Measurements from ENCODE around the gene NTMT1.

Gene NTMT1

DNA sequence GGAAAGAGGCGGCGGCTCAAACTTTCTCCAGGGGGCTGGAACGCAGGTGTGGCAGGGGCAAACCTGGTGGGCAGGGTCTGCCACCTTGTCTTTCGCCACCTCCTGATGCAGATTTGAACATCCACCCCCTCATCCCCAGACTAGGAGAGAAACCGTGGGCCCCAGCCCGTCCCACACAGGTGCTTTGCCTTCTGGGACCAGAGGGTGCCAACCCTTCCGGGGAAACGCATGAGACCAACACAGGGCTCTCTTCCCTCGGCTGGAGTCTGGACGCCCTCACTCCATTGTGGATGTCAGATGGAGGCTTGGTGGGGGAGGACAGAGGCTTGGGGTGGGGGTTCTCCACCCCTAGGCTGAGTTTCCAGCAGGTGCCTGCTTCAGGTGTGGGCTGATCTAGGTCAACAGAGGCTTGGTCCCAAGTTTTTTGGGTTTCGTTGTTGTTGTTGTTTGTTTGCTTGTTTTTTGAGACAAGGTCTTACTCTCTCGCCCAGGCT lies 14.6 kb upstream of the NTMT1 start:
- peak overlapping the region; percentile 88 for H3K27ac ChIP-seq
- TF ChIP-seq ZFX (IDR thresholded peaks at IDR 0.05; ENCODE audit: borderline replicate concordance) = no peak
- TF ChIP-seq, protein P1, sequence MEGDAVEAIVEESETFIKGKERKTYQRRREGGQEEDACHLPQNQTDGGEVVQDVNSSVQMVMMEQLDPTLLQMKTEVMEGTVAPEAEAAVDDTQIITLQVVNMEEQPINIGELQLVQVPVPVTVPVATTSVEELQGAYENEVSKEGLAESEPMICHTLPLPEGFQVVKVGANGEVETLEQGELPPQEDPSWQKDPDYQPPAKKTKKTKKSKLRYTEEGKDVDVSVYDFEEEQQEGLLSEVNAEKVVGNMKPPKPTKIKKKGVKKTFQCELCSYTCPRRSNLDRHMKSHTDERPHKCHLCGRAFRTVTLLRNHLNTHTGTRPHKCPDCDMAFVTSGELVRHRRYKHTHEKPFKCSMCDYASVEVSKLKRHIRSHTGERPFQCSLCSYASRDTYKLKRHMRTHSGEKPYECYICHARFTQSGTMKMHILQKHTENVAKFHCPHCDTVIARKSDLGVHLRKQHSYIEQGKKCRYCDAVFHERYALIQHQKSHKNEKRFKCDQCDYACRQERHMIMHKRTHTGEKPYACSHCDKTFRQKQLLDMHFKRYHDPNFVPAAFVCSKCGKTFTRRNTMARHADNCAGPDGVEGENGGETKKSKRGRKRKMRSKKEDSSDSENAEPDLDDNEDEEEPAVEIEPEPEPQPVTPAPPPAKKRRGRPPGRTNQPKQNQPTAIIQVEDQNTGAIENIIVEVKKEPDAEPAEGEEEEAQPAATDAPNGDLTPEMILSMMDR (IDR thresholded peaks at IDR 0.05) = no peak

DNA sequence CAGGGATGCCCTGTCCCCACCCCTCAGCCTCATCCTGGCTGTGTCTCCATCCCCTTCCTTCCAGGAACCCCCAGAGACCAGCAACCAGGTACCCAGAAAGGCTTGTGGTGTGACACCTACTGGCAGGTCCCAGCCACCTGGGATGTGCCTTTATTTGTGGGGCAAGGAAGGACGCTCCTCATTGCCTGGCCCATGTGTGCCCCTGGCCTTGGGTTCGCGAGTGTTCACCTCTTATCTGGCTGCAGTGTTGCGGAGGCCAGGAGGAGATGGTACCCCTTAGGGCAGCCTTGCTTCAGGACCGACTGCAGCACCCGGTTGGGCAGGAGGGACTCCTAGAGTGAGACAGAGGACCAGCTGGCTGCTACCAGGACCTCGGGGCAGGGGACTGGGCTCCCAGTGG lies 13.8 kb upstream of the NTMT1 start:
- no peak for TF ChIP-seq ZFX (IDR thresholded peaks at IDR 0.05; ENCODE audit: borderline replicate concordance)
- TF ChIP-seq, protein P1 (IDR thresholded peaks at IDR 0.05) = no peak
- no peak overlapping the region; the same call in 1 of the 2 replicates for H3K27ac ChIP-seq

DNA sequence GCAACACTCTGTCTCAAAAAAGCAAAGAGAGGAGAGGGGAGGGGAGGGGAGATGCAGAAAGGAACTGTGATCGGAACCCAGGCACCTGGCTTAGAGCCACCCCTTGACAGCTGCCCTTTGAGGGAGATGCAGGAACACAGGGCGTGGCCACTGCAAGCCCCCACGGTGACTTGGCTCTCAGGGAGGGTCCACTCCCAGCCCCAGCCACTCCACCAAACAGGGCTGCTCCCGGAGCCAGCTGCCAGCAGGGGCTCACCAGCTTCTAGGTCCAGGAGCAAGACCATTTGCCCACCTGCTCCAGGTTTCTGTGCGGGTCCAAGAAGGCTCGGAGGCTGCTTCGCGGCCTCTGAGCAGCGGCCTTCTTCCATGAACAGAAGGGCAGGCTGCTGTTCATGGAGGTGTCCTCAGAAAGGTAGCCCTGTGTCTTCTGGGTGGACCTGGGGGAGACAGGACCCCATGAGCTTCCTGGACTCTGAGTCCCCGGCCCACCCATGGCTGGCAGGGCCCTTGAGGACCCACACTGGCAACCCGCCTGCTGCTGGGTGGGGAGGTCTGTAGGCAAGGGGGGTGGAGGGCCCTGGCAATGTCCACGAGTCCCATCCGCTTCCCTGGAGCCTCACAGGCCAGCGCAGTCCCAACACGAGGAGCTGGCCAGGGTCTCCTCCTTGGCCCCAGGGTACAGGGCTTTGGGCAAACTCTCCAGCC lies 13.0 kb upstream of the NTMT1 start:
- no peak overlapping the region for H3K27ac ChIP-seq
- TF ChIP-seq, protein P1 (IDR thresholded peaks at IDR 0.05) = no peak
- TF ChIP-seq ZFX (IDR thresholded peaks at IDR 0.05; ENCODE audit: borderline replicate concordance) = no peak

DNA sequence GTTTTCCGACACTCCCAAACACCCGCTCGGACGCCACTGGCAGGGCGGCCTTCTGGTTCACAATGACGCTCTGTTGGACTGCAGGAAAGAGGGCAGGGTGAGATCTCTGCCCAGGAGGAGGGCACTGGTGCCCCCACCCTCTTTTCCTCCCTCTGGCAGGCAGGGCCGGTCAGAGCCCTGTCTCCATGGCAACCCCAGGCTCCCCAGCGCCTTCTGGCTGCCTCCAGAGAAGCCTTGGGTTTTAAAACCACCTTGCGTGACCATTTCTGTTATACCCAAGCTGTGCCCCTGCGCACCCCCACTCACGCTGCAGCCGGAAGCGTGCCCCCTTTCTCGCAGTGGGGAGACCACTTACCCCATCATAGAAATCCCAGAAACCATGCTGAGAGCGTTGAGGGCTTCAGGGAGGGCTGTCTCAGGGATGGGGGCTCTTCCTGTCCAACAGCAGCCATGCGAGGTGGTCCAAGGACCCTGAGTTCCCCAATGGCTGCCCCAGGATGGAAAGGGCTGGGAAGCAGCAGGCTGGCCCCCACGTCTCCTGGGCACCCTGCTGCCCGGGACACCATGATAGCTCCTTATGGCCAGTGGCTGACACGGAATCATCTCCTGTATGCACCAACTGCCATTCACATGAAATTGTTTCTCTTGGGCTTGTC lies 12.3 kb upstream of the NTMT1 start:
- no peak for TF ChIP-seq ZFX (IDR thresholded peaks at IDR 0.05; ENCODE audit: borderline replicate concordance)
- TF ChIP-seq, protein P1 (IDR thresholded peaks at IDR 0.05) = no peak
- no peak overlapping the region for H3K27ac ChIP-seq

DNA sequence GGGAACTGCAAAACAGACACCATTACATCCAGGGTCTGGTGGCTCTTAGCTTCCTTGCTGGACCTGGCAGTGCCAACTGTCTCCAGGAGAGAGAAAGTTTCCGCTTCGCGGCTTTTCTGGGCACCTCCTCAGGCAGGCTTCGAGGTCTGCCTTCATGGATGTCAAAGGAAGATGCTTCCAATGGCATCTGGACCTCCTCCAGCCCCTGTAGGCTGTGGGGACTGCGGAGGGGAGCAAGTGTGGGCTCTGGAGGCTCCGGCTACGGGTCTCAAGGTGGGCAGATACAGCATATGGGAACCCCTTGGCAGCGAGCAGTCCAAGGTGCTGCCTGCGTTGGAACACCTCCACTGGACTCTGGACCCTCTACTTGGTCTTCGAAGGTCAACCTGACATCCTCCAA lies 11.0 kb upstream of the NTMT1 start:
- TF ChIP-seq ZFX (IDR thresholded peaks at IDR 0.05; ENCODE audit: borderline replicate concordance) = no peak
- TF ChIP-seq, protein P1 (IDR thresholded peaks at IDR 0.05) = no peak
- no peak overlapping the region for H3K27ac ChIP-seq

DNA sequence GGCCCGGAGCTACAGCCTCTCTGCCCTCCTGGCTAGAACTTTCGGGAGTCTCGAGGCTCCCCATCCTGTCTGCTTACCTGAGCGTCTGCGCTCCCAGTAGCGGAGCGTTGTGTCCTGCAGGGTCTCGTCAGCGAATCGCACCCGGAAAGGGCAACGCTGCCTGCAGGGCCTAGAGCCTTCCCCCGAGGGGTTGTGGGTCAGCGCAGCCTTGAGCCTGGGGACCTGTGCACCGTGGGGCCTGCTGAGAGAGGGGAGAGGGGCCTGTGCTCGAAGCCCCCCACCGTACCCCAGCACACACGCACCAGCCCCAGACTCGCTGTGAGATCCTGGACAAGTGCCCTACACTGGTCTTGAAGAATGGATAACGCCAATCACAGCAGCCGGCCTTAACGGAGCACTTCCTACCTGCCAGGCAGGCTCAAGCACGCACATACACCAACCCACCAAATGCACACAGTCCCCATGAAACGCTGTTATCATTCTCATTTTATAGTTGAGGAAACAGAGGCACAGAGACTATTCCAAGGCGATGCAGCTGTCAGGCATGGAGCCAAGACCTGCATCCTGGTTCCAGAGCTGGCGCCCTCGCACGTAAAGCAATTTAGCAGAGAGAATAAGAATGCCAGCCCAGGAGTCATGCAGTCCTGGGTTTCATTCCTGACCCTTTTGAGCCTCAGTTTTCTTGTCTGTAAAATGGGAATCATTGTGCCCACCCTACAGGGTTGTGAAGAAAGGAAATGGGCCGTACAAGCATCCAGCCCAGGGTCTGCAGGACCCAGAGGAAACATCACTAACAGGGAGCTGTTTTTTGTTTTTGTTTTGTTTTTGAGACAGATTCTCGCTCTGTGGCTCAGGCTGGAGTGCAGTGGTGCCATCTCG lies 10.3 kb upstream of the NTMT1 start:
- no peak overlapping the region for H3K27ac ChIP-seq
- TF ChIP-seq ZFX (IDR thresholded peaks at IDR 0.05; ENCODE audit: borderline replicate concordance) = no peak

DNA sequence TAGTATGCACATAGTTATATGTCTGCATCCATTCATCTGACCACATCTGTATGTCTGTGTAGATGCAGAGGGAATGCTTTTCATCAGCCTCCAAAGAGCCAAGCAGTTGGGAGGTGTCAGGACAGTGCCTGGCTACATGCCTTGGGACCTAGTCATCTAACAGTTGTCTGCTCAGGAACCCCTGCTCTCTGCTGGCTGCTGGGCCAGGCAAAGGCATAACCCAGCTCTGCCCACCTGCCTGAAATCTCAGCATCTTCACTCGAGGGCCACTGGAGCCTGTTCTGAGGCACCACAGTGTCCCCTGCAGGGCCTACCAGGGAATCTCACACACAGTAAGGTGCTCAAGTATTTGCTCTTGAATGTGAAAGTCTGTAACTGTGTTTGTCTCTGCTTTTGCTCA lies 8.8 kb upstream of the NTMT1 start:
- no peak overlapping the region for H3K27ac ChIP-seq
- no peak for TF ChIP-seq ZFX (IDR thresholded peaks at IDR 0.05; ENCODE audit: borderline replicate concordance)
- TF ChIP-seq, protein P1 (IDR thresholded peaks at IDR 0.05) = peak; percentile 66
